Naive thymus-derived CD4-positive, alpha-beta T cell (primary cell): Measurements from ENCODE around the gene AATK. TPM values are rescaled to one million over a fixed set of nuclear protein-coding genes. Genes with fewer than 3 reads are reported as not detected.

Experiments
- ATAC-seq: fragments of 150-1000 bp; cut with Tn5 transposase; 2 replicates; pipeline ENCODE4 v1.10.0; 2021; ENCODE audit warnings: mild to moderate bottlenecking, moderate library complexity
- CTCF ChIA-PET: fragments of 350-600 bp; sonication (Branson Sonifier 250); formaldehyde crosslinking; loops from one replicate; lab custom pipeline; 2021; ENCODE audit warnings: antibody characterized with exemption; lab: Charles Lee
- POLR2A ChIA-PET: fragments of 350-600 bp; sonication (Branson Sonifier 250); formaldehyde crosslinking; loops from one replicate; lab custom pipeline; 2021; ENCODE audit warnings: antibody characterized with exemption, inconsistent platforms; lab: Charles Lee
- DNase-seq, 9 donors: peaks; one replicate each; pipeline versions ENCODE4 v3.0.0 to v3.0.0-alpha.2; 2020 to 2022; ENCODE audit warnings: mixed read lengths in 1 of 9
- H3K27ac ChIP-seq: one replicate; pipeline ENCODE4 v1.7.0; 2013; ENCODE audit warnings: mild to moderate bottlenecking, low read depth, low read length, moderate library complexity
- H3K27me3 ChIP-seq, 2 donors: one replicate each; pipeline ENCODE4 v1.7.0; 2013; ENCODE audit warnings: low read length in 2 of 2, mild to moderate bottlenecking in 2 of 2, moderate library complexity in 2 of 2; ENCODE audit not compliant: control insufficient read depth in 2 of 2, insufficient read depth in 2 of 2
- H3K36me3 ChIP-seq, 3 experiments: 1 replicate in 2 of 3; 2 replicates in 1 of 3; pipeline ENCODE4 v1.7.0; 2013; ENCODE audit warnings: low read length in 3 of 3, mild to moderate bottlenecking in 3 of 3, moderate library complexity in 1 of 3; ENCODE audit not compliant: insufficient read depth in 3 of 3, control insufficient read depth in 2 of 3
- H3K4me1 ChIP-seq, 2 donors: one replicate each; pipeline ENCODE4 v1.7.0; 2013; ENCODE audit warnings: low read length in 2 of 2, mild to moderate bottlenecking in 2 of 2, moderate library complexity in 1 of 2; ENCODE audit not compliant: control insufficient read depth in 2 of 2, insufficient read depth in 2 of 2
- H3K4me3 ChIP-seq: 2 replicates; pipeline ENCODE4 v1.7.0; 2013; ENCODE audit warnings: mild to moderate bottlenecking, low read length
- H3K9me3 ChIP-seq, 3 experiments: 1 replicate in 2 of 3; 2 replicates in 1 of 3; pipeline ENCODE4 v1.7.0; 2013; ENCODE audit warnings: low read length in 3 of 3; ENCODE audit not compliant: control insufficient read depth in 2 of 3
- H3K27ac Mint-ChIP-seq, 9 donors: one replicate each; pipeline ENCODE4 v1.8.0; 2020 to 2022; ENCODE audit warnings: mixed read lengths in 9 of 9, mild to moderate bottlenecking in 8 of 9, moderate library complexity in 5 of 9, inconsistent platforms in 2 of 9
- H3K27me3 Mint-ChIP-seq, 5 donors: one replicate each; pipeline ENCODE4 v1.8.0; 2021 to 2022; ENCODE audit warnings: mixed read lengths in 5 of 5, mild to moderate bottlenecking in 1 of 5
- H3K36me3 Mint-ChIP-seq, 5 donors: one replicate each; pipeline ENCODE4 v1.8.0; 2020 to 2022; ENCODE audit warnings: mixed read lengths in 5 of 5, mild to moderate bottlenecking in 3 of 5, inconsistent platforms in 1 of 5
- H3K4me1 Mint-ChIP-seq, 7 donors: one replicate each; pipeline ENCODE4 v1.8.0; 2020 to 2022; ENCODE audit warnings: mixed read lengths in 7 of 7, mild to moderate bottlenecking in 3 of 7, inconsistent platforms in 1 of 7
- H3K4me3 Mint-ChIP-seq, 10 donors: one replicate each; pipeline ENCODE4 v1.8.0; 2020 to 2022; ENCODE audit warnings: mild to moderate bottlenecking in 10 of 10, mixed read lengths in 10 of 10, moderate library complexity in 6 of 10, inconsistent platforms in 2 of 10
- H3K9me3 Mint-ChIP-seq, 11 donors: one replicate each; pipeline ENCODE4 v1.8.0; 2020 to 2022; ENCODE audit warnings: mixed read lengths in 11 of 11, mild to moderate bottlenecking in 4 of 11, inconsistent platforms in 1 of 11, moderate library complexity in 1 of 11
- intact Hi-C, 2 donors: fragments of 100-400 bp; cut with micrococcal nuclease; formaldehyde crosslinking; loops; one replicate each; pipeline ENCODE4 v1.15.1; 2023
- polyA plus RNA-seq, 2 donors: library from polyadenylated mRNA; unstranded; fragments of 300-500 nt; fragmentation: Illumina TruSeq; gene quantifications; one replicate each; pipeline ENCODE4 v1.2.3, GENCODE V29; 2021
- total RNA-seq, 6 experiments: library from RNA in 5 of 6; stranded (reverse) in 5 of 6; gene quantifications; 1 replicate in 5 of 6; 2 replicates in 1 of 6; pipeline ENCODE4 v1.2.3 and lab custom pipeline; 2021 to 2026

Gene AATK
- total and polyA plus RNA-seq, 7 experiments from 2014 or later = 0.46 to 10.4 (median 1.4) TPM; not detected in 2

DNA sequence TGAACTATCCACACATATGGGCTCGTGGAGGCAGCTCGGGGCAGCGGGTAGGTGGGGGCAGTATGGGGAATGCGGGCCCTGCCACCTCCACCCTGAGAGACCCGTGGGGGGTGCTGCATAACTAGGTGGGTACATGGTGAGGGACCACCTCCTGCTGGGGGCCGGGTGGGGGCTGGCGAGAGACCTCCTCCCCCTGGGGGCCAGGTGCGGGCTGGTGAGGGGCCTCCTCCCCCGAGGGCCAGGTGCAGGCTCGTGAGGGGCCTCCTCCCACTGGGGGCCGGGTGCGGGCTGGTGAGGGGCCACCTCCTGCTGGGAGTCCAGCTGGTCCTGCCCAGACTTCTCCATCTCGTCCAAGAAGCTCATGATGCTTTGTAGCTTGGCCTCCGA lies 31.4 kb upstream of the AATK start:
- DNase-seq (no peak), ATAC-seq (no peak)
- no peaks in the 10 kb centered on the region for H3K9me3 Mint-ChIP-seq
- POLR2A ChIA-PET = no interaction called here
- H3K27me3 Mint-ChIP-seq = no peaks in the 10 kb centered on the region
- Histone ChIP-seq H3K36me3 (peaks cover 0 to 31% (median 0%) of the 10 kb centered on the region in 3 experiments), H3K4me1 (no peaks in the 10 kb centered on the region), H3K4me3 (no peak overlapping the region), H3K27ac (no peak overlapping the region), H3K27me3 (no peaks in the 10 kb centered on the region), H3K9me3 (no peaks in the 10 kb centered on the region)
- H3K4me3 Mint-ChIP-seq = no peak overlapping the region
- CTCF ChIA-PET = no interaction called here
- intact Hi-C loops = no loop called here
- no peaks in the 10 kb centered on the region for H3K4me1 Mint-ChIP-seq
- H3K27ac Mint-ChIP-seq = no peak overlapping the region
- peaks cover 0 to 3% (median 0%) of the 10 kb centered on the region in 5 donors for H3K36me3 Mint-ChIP-seq

DNA sequence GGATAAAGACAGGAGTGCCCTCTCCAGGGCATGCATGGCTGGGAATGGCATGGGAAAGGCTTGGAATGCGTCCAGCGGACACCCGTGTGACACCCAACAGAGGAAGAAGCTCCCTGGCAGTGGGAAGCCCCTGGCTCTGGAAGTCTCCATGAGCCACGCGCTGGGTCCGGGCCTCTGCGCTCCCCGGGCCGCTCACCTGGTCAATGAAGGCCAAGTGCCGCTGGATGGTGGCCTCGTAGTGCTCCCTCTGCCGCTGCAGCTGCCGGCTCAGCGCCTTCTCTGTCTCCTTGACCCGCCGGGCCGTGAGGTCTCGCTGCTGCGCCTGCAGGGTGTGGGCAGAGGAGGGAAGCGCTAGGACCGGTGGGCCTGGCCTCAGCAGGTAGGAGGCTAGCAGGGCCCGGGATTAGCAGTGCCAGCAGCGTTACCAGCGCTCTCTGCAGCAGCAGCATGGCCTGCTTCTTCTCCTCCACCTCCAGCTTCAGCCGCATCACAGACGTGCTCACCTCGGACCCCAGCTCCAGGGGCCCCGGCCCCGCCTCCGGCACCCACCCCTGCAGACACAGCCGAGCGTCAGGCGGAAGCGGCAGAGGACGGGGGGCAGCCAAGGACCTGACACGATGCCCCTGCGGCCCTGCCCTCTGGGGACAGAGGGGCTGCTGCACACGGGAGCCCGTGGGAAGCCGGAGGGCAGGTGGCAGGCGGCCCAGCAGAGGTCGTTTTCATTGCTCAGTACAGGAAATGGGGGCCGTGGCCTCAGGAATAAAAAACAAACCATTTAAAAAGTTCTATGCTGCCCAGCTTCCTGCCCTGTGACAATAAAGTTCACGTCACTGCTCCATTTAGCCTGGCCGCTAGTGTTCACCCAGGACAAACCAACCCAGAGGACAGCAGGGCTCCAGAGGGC lies 30.7 kb upstream of the AATK start:
- Histone ChIP-seq H3K27ac (no peak overlapping the region), H3K4me1 (no peaks in the 10 kb centered on the region), H3K27me3 (no peaks in the 10 kb centered on the region), H3K36me3 (peaks cover 0 to 31% (median 0%) of the 10 kb centered on the region in 3 experiments), H3K9me3 (no peaks in the 10 kb centered on the region), H3K4me3 (no peak overlapping the region)
- ChIA-PET CTCF (no interaction called here), POLR2A (no interaction called here)
- intact Hi-C loops = no loop called here
- H3K9me3 Mint-ChIP-seq = no peaks in the 10 kb centered on the region
- no peaks in the 10 kb centered on the region for H3K27me3 Mint-ChIP-seq
- H3K27ac Mint-ChIP-seq = no peak overlapping the region
- no peak for DNase-seq
- H3K36me3 Mint-ChIP-seq = peaks cover 0 to 3% (median 0%) of the 10 kb centered on the region in 5 donors
- no peak for ATAC-seq
- H3K4me3 Mint-ChIP-seq = no peak overlapping the region
- no peaks in the 10 kb centered on the region for H3K4me1 Mint-ChIP-seq

DNA sequence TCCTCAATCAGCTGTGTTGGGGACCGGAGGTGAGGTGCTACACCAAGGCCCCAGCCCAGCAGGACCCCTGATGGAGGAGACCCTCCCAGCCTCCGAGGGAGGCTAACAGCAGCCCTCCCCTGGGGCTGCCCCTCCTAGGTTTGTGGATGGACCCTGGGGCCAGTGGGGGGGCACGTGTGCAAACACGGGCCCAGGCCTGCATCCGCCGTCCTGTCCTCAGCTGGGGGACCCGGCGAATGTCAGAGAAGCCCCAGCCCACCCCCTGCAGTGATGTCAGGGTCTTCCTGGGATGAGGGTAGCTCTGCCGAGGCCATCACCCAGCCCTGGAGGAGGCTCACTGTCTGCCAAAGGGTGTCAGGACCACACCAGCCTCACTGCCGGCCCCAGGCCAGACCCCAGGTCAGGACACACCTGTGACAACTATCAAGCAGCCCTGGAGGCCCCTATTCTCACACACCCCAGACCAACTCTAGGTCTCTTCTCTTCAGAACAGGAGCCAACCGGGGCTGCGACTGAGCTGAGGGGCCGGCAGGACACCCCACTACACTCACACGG lies 30.0 kb upstream of the AATK start:
- Histone ChIP-seq H3K4me3 (no peak overlapping the region), H3K4me1 (no peaks in the 10 kb centered on the region), H3K9me3 (no peaks in the 10 kb centered on the region), H3K27me3 (no peaks in the 10 kb centered on the region), H3K27ac (no peak overlapping the region), H3K36me3 (peaks cover 0 to 29% (median 0%) of the 10 kb centered on the region in 3 experiments)
- Mint-ChIP-seq H3K27me3 (no peaks in the 10 kb centered on the region), H3K9me3 (no peaks in the 10 kb centered on the region), H3K36me3 (peaks cover 0 to 3% (median 0%) of the 10 kb centered on the region in 5 donors), H3K4me1 (no peaks in the 10 kb centered on the region), H3K4me3 (no peak overlapping the region), H3K27ac (no peak overlapping the region)
- ChIA-PET CTCF (no interaction called here), POLR2A (no interaction called here)
- intact Hi-C loops = no loop called here
- no peak for ATAC-seq
- no peak for DNase-seq

DNA sequence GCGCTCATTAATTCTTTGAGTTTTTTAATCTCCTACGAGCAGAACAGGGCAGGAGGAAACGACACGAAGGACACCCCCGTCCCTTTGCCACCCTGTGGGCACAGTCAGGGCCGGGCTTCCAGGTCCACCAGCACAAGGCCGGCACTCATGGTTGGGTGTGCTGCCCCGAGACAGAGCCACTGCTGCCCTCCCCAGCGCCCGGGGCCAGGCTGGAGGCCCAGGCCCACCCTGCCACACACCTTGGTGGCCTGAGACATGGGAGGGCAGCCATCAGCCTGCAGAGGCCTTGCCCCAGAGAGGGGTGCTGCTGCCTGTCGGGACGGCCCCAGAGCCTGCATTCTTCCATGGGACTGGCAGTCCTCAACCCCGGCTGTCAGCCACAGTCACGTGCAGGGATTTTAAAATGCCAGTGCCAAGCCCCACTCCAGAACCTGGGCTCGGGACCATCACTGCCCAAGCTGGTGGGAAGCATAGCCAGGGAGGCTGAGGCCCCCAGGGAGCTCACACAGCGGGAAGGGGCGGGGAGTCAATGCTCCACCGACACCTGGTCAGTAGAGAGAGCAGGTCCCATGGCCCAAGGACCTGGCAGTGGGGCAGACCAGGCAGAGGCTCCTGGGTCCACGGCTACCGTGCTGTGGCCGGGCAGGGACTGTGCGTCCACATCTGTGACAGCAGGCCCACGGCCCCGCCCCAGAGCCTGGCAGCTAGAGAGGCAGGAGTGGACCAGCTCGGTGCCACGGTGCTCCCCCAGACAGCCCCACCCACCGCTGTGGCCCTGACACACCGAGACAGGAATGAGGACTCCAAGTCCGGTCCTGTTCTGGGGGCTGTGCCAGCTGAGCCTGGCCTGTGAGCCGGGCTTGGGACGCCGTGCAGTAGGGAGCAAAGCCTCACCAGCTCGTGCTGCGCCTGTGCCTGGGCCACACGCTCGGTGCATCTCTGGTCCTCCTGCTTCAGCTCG lies 29.2 kb upstream of the AATK start:
- intact Hi-C loops = no loop called here
- no peak overlapping the region for H3K27ac Mint-ChIP-seq
- Histone ChIP-seq H3K4me1 (no peaks in the 10 kb centered on the region), H3K27ac (no peak overlapping the region), H3K4me3 (no peak overlapping the region), H3K27me3 (no peaks in the 10 kb centered on the region), H3K36me3 (peaks cover 0 to 33% (median 0%) of the 10 kb centered on the region in 3 experiments), H3K9me3 (no peaks in the 10 kb centered on the region)
- H3K9me3 Mint-ChIP-seq = no peaks in the 10 kb centered on the region
- H3K4me1 Mint-ChIP-seq = no peaks in the 10 kb centered on the region
- H3K27me3 Mint-ChIP-seq = no peaks in the 10 kb centered on the region
- ChIA-PET POLR2A (no interaction called here), CTCF (no interaction called here)
- ATAC-seq (no peak), DNase-seq (no peak)
- no peak overlapping the region for H3K4me3 Mint-ChIP-seq
- no peaks in the 10 kb centered on the region for H3K36me3 Mint-ChIP-seq

DNA sequence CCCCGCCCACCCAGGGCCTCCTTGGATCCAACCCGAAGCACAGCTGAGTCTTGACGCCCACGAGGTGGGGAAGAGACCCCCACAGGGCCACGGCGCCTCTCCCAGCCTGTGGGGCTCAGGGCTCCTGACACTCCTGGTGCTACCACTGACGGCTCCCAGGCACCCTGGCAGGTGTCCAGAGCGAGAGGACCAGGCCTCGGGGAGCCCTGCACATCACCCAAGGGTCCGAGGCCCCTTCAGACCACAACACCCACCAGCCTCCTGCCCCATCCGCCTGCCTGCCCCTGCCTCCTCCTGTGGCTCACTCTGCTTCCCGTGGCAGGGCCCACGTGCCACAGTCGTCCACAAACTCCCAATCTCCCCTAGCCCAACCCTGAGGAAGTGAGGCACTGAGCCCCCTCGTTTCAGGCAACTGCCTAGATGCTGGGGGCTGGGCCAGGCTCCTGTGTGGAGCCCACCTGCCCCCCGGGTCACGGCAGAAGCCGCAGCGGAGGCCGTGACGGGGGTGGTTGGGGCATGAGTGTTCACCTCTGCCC lies 28.3 kb upstream of the AATK start:
- Mint-ChIP-seq H3K9me3 (no peaks in the 10 kb centered on the region), H3K27ac (no peak overlapping the region), H3K36me3 (no peaks in the 10 kb centered on the region), H3K27me3 (no peaks in the 10 kb centered on the region), H3K4me3 (no peak overlapping the region), H3K4me1 (no peaks in the 10 kb centered on the region)
- ChIA-PET CTCF (no interaction called here), POLR2A (no interaction called here)
- Histone ChIP-seq H3K27ac (no peak overlapping the region), H3K27me3 (no peaks in the 10 kb centered on the region), H3K9me3 (no peaks in the 10 kb centered on the region), H3K36me3 (peaks cover 0 to 32% (median 0%) of the 10 kb centered on the region in 3 experiments), H3K4me3 (no peak overlapping the region), H3K4me1 (no peaks in the 10 kb centered on the region)
- DNase-seq (no peak), ATAC-seq (no peak)
- intact Hi-C loops = no loop called here

DNA sequence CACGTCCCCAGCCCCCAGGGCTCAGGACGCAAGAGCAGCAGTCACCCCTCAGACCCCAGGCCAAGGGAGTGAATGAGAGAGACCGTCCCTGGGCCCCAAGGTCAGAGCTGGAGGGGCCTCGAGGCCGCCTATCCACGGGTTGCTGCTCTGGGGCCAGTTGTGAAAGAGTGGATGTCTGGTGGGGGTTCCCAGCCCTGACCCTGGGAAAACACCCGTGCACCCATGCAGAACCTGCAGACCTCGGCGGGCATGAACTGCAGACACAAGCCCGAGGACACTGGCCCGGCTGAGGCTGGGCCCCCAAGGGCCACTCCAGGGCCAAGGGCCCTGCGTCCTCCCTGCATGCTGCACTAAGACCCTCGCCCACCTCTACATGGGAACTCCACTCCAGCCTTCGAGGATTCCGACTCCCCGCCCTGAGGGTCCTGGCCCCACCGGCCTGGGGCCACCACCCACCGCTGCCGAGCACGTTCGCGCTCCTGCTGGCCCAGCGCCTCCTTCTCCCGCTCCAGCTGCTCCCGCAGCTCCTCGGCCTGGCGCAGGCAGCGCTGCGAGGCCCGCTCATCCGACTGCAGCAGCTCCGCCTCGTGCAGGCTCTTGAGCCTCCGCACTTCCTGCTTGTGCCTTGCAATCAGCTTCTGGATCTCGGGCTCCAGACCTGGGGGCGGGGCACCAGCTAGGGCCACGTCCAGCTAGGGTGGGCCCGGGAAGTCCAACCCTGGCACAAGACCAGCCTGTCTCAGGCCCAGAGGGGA lies 27.6 kb upstream of the AATK start:
- Histone ChIP-seq H3K9me3 (no peaks in the 10 kb centered on the region), H3K27me3 (no peaks in the 10 kb centered on the region), H3K4me3 (no peak overlapping the region), H3K36me3 (peaks cover 0 to 26% (median 0%) of the 10 kb centered on the region in 3 experiments), H3K27ac (no peak overlapping the region), H3K4me1 (no peaks in the 10 kb centered on the region)
- Mint-ChIP-seq H3K27me3 (no peaks in the 10 kb centered on the region), H3K36me3 (no peaks in the 10 kb centered on the region), H3K9me3 (no peaks in the 10 kb centered on the region), H3K4me1 (no peaks in the 10 kb centered on the region), H3K4me3 (no peak overlapping the region), H3K27ac (no peak overlapping the region)
- ATAC-seq (no peak), DNase-seq (no peak)
- intact Hi-C loops = no loop called here
- ChIA-PET CTCF (no interaction called here), POLR2A (no interaction called here)
